Subcutaneous abdominal adipose tissue (tissue), 5 donors: ENCODE results near the gene RNF169.
"Not testable (repeated sequence)": the region's sequence is repeated elsewhere in the genome, so short reads cannot be mapped to it uniquely, and the experiment has no call there.

Experiments used
- H3K27ac ChIP-seq: one replicate; pipeline ENCODE4 v1.7.0; 2013; ENCODE audit warnings: low read depth, mild to moderate bottlenecking, inconsistent platforms, low read length, moderate library complexity
- H3K27me3 ChIP-seq, 5 donors: one replicate each; pipeline ENCODE4 v1.7.0; 2013; ENCODE audit warnings: low read length in 5 of 5, inconsistent platforms in 1 of 5; ENCODE audit not compliant: control insufficient read depth in 5 of 5, insufficient read depth in 4 of 5
- H3K36me3 ChIP-seq, 5 donors: one replicate each; pipeline ENCODE4 v1.7.0; 2013; ENCODE audit warnings: low read length in 5 of 5; ENCODE audit not compliant: control insufficient read depth in 5 of 5, insufficient read depth in 5 of 5
- H3K4me1 ChIP-seq, 5 donors: one replicate each; pipeline ENCODE4 v1.7.0; 2013; ENCODE audit warnings: low read length in 5 of 5, mild to moderate bottlenecking in 3 of 5, moderate library complexity in 1 of 5; ENCODE audit not compliant: control insufficient read depth in 5 of 5, insufficient read depth in 5 of 5
- H3K4me3 ChIP-seq, 5 donors: one replicate each; pipeline ENCODE4 v1.7.0; 2013; ENCODE audit warnings: low read length in 5 of 5, low read depth in 1 of 5
- H3K9ac ChIP-seq, 5 donors: one replicate each; pipeline ENCODE4 v1.7.0; 2013; ENCODE audit warnings: low read length in 5 of 5, mild to moderate bottlenecking in 4 of 5, moderate library complexity in 3 of 5
- H3K9me3 ChIP-seq, 5 donors: one replicate each; pipeline ENCODE4 v1.7.0; 2013; ENCODE audit warnings: low read length in 5 of 5; ENCODE audit not compliant: control insufficient read depth in 5 of 5
- donor health status: healthy.
- donor health status: healthy.
- donor health status: healthy.
- donor health status: healthy.
- donor health status: healthy.

Gene RNF169

GRCh38 chr11:74819400-74819799, 70.8 kb downstream of the RNF169 start:
- Histone ChIP-seq H3K4me3 (no peak overlapping the region), H3K9me3 (peaks cover 0 to 7% (median 5%) of the 10 kb centered on the region in 5 donors), H3K4me1 (peaks cover 0 to 6% (median 0%) of the 10 kb centered on the region in 5 donors), H3K27me3 (no peaks in the 10 kb centered on the region), H3K27ac (no peak overlapping the region), H3K36me3 (peaks cover 14 to 42% (median 31%) of the 10 kb centered on the region in 5 donors), H3K9ac (no peak overlapping the region)

- peaks cover 0 to 12% (median 7%) of the 10 kb centered on the region in 5 donors for H3K9me3 ChIP-seq
- H3K36me3 ChIP-seq, result peaks cover 14 to 47% (median 35%) of the 10 kb centered on the region in 5 donors
- no peak overlapping the region for H3K9ac ChIP-seq
- no peaks in the 10 kb centered on the region for H3K27me3 ChIP-seq
- H3K4me1 ChIP-seq, result peaks cover 0 to 6% (median 0%) of the 10 kb centered on the region in 5 donors
- H3K27ac ChIP-seq, result no peak overlapping the region
- no peak overlapping the region for H3K4me3 ChIP-seq
Observed at GRCh38 chr11:74820763-74821162, 72.1 kb downstream of the RNF169 start.

GRCh38 chr11:74822170-74822569, 73.5 kb downstream of the RNF169 start:
- Histone ChIP-seq H3K4me3 (no peak overlapping the region), H3K9me3 (peaks cover 0 to 18% (median 9%) of the 10 kb centered on the region in 5 donors), H3K27ac (no peak overlapping the region), H3K27me3 (no peaks in the 10 kb centered on the region), H3K4me1 (peaks cover 0 to 6% (median 0%) of the 10 kb centered on the region in 5 donors), H3K36me3 (peaks cover 18 to 45% (median 33%) of the 10 kb centered on the region in 5 donors), H3K9ac (no peak overlapping the region)

- H3K27ac ChIP-seq, result no peak overlapping the region
- H3K36me3 ChIP-seq, result peaks cover 5 to 35% (median 16%) of the 10 kb centered on the region in 5 donors
- peaks cover 0 to 18% (median 9%) of the 10 kb centered on the region in 5 donors for H3K9me3 ChIP-seq
- no peak overlapping the region for H3K4me3 ChIP-seq
- peaks cover 0 to 6% (median 0%) of the 10 kb centered on the region in 5 donors for H3K4me1 ChIP-seq
- no peak overlapping the region for H3K9ac ChIP-seq
- H3K27me3 ChIP-seq, result no peaks in the 10 kb centered on the region
Observed at GRCh38 chr11:74824285-74824982, 75.8 kb downstream of the RNF169 start.

- Histone ChIP-seq H3K9me3 (peaks cover 0 to 18% (median 9%) of the 10 kb centered on the region in 5 donors), H3K36me3 (peaks cover 4 to 29% (median 10%) of the 10 kb centered on the region in 5 donors)
- H3K27me3 ChIP-seq, H3K27ac ChIP-seq, H3K4me3 ChIP-seq, H3K4me1 ChIP-seq, H3K9ac ChIP-seq: not testable (repeated sequence)
Observed at GRCh38 chr11:74825596-74825995, 76.9 kb downstream of the RNF169 start.

GRCh38 chr11:74826901-74827300, 78.3 kb downstream of the RNF169 start:
- Histone ChIP-seq H3K9me3 (peaks cover 0 to 18% (median 9%) of the 10 kb centered on the region in 5 donors), H3K4me1 (peaks cover 0 to 4% (median 0%) of the 10 kb centered on the region in 5 donors)

GRCh38 chr11:74837191-74837590, 88.5 kb downstream of the RNF169 start:
- no peak overlapping the region for H3K4me3 ChIP-seq
- H3K27ac ChIP-seq, result no peak overlapping the region
- H3K4me1 ChIP-seq, result no peaks in the 10 kb centered on the region
- no peak overlapping the region for H3K9ac ChIP-seq
- peaks cover 36 to 50% (median 37%) of the 10 kb centered on the region in 5 donors for H3K36me3 ChIP-seq
- H3K9me3 ChIP-seq, result no peaks in the 10 kb centered on the region
- no peaks in the 10 kb centered on the region for H3K27me3 ChIP-seq

More at GRCh38 chr11:74826901-74827300, 78.3 kb downstream of the RNF169 start:
- H3K4me3 ChIP-seq, result no peak overlapping the region
- H3K9ac ChIP-seq, result no peak overlapping the region
- H3K27ac ChIP-seq, result no peak overlapping the region
- peaks cover 4 to 26% (median 7%) of the 10 kb centered on the region in 5 donors for H3K36me3 ChIP-seq
- no peaks in the 10 kb centered on the region for H3K27me3 ChIP-seq

- H3K27ac ChIP-seq, result no peak overlapping the region
- no peaks in the 10 kb centered on the region for H3K4me1 ChIP-seq
- H3K27me3 ChIP-seq, result no peaks in the 10 kb centered on the region
- no peak overlapping the region for H3K9ac ChIP-seq
- H3K4me3 ChIP-seq, result no peak overlapping the region
- peaks cover 38 to 60% (median 46%) of the 10 kb centered on the region in 5 donors for H3K36me3 ChIP-seq
- H3K9me3 ChIP-seq, result no peaks in the 10 kb centered on the region
Observed at GRCh38 chr11:74838188-74838587, 89.5 kb downstream of the RNF169 start.

GRCh38 chr11:74839446-74839845, 90.8 kb downstream of the RNF169 start:
- Histone ChIP-seq H3K27ac (no peak overlapping the region), H3K4me1 (no peaks in the 10 kb centered on the region), H3K36me3 (peaks cover 33 to 72% (median 56%) of the 10 kb centered on the region in 5 donors), H3K9ac (no peak overlapping the region), H3K9me3 (no peaks in the 10 kb centered on the region), H3K4me3 (no peak overlapping the region), H3K27me3 (no peaks in the 10 kb centered on the region)

- Histone ChIP-seq H3K27me3 (no peaks in the 10 kb centered on the region), H3K9me3 (no peaks in the 10 kb centered on the region), H3K9ac (no peak overlapping the region), H3K4me1 (no peaks in the 10 kb centered on the region), H3K36me3 (peaks cover 33 to 72% (median 54%) of the 10 kb centered on the region in 5 donors), H3K27ac (no peak overlapping the region), H3K4me3 (no peak overlapping the region)
Observed at GRCh38 chr11:74839971-74840370, 91.3 kb downstream of the RNF169 start.
